GM18951 (cell line): ENCODE data around the gene ACKR2.

ENCODE experiments used
- POLR2A ChIP-seq: IDR thresholded peaks from 4 replicates; pipeline ENCODE4 v1.6.1; 2011; ENCODE audit warnings: mild to moderate bottlenecking; ENCODE audit not compliant: insufficient read length, insufficient read depth; ENCODE audit errors: extremely low read depth
- in situ Hi-C: fragments of 300-500 bp; cut with MboI; formaldehyde crosslinking; loops from one replicate; pipeline ENCODE4 v1.12.0; 2022; ENCODE audit warnings: low sequenced_read_pairs, mixed read lengths, inconsistent platforms; ENCODE audit not compliant: unreplicated experiment

The ACKR2 gene

GRCh38 chr3:42829083-42829627 lies 19.9 kb downstream of the ACKR2 start:
- in situ Hi-C loops = no loop called here
- TF ChIP-seq POLR2A = no peak

GRCh38 chr3:42829628-42830436 lies 20.6 kb downstream of the ACKR2 start:
- no peak for TF ChIP-seq POLR2A
- in situ Hi-C loops = no loop called here

DNA sequence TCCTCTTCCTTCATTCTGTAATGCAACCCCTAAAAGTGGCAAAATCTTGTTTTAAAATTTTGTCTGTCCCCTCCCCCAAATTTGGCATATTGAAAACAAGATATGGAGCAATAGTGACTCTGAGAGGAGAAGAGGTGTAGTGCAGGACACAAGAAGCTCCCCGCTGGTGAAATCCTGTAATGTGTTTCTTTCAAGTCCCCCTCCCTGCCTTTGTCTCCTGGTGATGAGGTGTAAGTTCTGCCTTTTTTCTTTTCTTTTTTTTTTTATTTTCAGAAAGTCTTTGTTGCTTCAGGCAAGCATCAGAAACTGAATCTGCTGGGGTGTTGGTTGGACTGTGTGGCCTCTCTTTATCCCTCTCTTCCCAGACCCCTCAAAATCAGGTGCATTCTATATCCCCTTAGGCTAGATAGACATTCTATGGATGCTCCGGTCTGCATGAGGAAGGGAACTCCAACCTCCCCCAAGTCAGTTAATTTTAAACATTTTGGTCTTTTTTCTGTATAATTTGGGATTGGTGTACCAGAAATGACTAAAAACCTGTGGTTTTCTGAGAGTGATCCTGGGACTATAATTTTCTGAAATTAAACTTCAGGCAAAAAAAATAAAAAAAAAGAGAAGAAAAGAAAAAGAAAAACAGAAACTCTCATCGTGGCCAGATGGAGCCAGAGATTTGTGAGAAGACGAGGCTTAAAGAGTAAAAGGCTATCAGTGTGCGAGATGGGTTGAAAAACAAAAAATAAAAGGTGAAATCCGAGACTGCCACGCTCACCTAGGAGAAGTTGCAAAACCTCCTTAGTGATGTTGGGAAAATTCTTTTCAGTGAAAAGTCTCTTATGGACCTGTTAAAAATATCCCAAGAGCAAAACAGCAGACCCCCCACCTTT lies 21.4 kb downstream of the ACKR2 start:
- in situ Hi-C loops = no loop called here
- no peak for TF ChIP-seq POLR2A

DNA sequence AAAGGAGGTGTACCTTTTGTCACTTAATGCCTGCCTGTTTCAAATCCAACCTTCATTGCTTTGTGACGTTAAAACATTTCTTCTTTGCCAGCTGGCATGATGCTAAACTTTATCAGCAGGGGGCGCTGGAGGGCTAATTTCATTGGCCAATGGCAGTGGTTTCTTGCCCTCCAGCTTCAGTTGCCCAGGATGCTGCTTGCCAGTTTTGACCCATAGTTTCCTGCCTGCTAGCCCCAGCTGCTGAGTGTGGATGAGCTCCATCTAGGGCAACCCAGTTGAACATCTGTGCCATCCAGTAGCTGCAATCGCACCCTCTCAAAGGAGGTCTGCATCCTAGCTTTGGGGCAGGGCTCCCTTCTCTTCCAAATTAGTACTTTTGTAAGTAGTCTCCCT lies 22.1 kb downstream of the ACKR2 start:
- in situ Hi-C loops = no loop called here
- no peak for TF ChIP-seq POLR2A

DNA sequence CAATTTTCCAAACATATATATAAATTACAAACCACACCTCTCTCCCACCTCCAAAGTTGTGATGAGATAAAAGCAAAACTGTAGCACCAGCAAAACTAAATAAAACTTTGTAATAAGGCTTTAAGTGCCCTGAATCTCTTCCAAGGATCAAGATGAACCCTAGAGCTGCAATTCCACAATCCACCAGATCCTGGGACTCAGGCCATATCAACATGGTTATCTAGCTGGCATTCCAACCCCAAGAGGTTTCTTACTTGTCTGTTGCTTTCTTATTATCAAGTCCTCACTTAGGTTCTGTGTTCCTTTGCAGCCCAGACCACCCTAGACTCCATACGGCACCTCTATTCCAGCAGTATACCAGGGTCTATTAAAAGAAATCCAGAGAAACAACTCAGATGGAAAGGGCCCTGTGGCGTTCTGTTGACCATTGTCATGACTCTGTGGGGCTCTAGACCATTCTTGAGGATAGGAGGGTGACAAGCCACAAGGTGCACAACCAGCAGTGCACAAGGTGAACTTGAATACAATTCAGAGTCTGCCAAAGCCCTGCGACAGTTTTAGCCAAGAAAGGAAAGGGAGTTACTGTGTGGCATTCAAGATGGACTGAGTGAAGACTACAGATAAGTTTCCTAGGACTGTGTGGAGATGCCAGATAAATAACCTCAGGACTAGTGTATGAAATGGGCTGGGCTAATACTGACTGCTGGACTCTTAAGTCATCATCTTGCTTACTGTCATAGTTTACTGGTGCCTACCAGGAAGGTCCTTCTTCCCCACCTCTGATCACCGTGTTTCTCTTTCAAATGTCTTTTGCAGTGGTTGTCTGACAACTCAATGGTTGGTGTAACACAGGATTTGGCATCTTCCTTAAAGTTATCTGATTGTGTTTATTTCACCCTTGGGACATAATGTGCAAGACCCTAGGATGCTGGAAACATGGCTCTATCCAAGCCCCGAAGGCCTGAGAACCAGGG lies 27.2 kb downstream of the ACKR2 start:
- no peak for TF ChIP-seq POLR2A
- in situ Hi-C loops = no loop called here

GRCh38 chr3:42838571-42838970 lies 29.3 kb downstream of the ACKR2 start:
- in situ Hi-C loops = no loop called here
- TF ChIP-seq POLR2A = no peak

DNA sequence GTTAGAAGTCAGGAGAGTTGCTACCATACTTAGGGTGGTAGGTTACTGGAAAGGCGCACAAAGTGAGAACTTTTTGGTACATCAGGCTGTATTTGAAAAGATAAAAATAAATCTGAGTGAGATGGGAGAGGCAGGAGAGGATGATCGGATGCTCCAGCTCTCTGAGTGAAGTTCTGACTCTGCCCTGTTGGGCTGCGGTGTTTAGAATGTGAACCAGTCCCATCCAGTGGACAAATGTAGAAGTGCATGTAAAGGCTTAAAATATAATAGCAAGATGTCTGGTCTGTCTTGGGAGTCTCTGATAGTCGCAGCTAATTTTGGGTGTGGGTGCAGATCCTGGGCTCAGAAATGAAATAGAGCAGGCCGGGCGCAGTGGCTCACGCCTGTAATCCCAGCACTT lies 30.4 kb downstream of the ACKR2 start:
- TF ChIP-seq POLR2A = no peak
- in situ Hi-C loops = no loop called here

- TF ChIP-seq POLR2A = no peak
- in situ Hi-C loops = no loop called here
Measured at GRCh38 chr3:42841332-42841731, 32.1 kb downstream of the ACKR2 start.

DNA sequence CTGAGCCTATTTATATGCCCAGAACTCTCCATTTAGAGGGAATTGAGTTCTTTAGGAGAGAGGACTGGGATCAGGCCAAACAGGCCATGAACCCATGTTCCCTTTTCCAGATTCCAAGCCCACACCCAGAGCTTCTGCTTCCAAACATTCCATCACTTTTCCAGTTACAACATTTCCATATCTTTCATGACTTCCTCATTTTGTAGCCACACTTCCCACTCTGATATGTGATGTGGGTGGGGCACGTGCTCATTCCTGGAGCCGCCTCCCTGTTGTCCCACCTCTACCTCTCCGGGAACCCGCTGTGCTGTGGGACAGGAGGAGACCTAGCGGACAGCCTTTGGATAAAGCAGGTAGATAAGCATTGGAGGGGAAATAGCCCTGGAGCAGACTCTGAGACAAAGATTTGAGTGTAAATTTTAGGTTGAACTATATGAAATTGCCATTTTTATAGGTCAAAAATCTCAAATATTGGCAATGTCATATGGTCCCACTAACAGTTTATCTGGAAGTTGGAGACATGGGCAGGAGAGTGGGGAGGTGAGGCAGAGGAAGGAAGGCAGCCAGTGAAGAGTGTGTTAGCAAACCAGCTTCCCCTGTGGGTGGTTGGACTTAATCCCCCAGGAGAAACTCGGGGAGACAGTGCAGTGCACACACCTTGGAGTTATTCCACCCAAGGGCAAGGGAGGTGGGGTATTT lies 34.6 kb downstream of the ACKR2 start:
- TF ChIP-seq POLR2A = no peak
- in situ Hi-C loops = no loop called here

GRCh38 chr3:42844412-42844713 lies 35.1 kb downstream of the ACKR2 start:
- in situ Hi-C loops = no loop called here
- no peak for TF ChIP-seq POLR2A

DNA sequence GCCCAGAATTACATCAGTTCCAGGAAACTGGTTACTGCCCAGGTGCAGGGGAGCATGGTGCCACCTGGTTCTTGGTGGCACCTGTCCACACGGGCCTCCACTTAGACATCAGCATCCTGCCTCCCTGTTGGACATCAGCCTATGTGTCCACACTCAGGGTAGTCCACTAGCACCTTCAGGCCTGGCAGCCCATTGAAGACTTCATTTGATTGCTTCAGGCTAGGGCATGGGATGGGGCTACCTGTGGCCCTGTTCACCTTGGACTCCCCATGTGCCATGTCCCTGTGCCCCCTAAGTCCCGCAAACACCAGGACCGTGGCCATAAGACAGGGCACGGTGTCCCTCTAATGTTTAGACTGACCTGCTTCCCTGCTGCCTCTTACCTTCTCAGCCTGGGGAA lies 35.6 kb downstream of the ACKR2 start:
- TF ChIP-seq POLR2A = no peak
- in situ Hi-C loops = no loop called here

DNA sequence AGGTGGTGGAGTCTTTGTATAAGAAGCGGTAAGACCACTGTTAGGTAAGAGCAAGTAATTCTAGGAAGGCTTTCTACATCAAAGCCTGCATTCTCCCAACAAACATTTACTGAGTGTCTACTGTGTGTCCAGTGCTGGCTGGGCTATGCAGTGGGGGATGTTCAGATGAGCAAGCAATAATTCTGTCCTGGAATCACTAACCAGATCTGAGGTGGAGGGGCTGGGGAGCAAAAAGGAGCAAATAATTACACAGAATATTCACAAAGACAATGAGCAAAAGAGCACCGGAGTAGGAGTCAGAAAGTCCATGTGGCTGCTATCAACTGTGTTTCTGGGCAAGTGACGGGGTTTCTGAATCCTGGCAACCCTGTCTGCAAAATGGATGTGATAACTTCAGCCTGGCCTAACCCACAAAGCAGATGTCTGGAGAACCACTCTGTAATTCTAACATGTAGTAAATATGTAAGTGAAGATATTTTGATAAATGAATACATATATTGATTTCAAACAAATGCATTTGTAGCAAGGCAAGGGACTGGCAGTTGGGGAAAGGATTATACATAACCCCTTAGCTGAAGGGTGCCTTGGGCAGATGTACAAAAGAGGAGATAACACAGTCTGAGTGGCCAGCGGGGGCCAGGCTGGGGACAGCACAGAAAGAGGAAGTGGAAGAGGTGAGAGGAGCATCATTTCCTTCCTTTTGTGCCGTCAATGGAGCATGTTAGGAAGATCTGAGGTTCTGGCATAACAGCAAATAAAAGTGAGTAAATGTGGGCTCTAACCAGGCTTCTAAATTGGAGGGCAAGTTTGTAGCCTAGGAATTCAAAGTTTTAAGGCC lies 37.7 kb downstream of the ACKR2 start:
- no peak for TF ChIP-seq POLR2A
- in situ Hi-C loops = no loop called here

GRCh38 chr3:42847731-42848130 lies 38.5 kb downstream of the ACKR2 start:
- TF ChIP-seq POLR2A = no peak
- in situ Hi-C loops = no loop called here
